K562 (cell line): ENCODE measurements around the gene IFT81. TPM values are rescaled to one million over a fixed set of nuclear protein-coding genes. Genes with fewer than 3 reads are reported as not detected.

ENCODE experiments used
- ATAC-seq: fragments of 200-7000 bp; cut with Tn5 transposase; 3 replicates; pipeline ENCODE4 v1.9.1; 2020; ENCODE audit warnings: moderate library complexity
- BruUV-seq: library from RNA; stranded (reverse); fragments of 400-500 nt; replicated peaks from 2 replicates; lab custom pipeline; 2021; lab: Mats Ljungman, UMichigan
- CTCF ChIA-PET: fragments of 300-600 bp; formaldehyde crosslinking; extraction: SDS; loops from one replicate; lab custom pipeline; 2021; ENCODE audit warnings: low intra/inter-chr PET ratio; lab: Yijun Ruan, JAX
- POLR2A ChIA-PET: fragments of 300-600, 350-650 bp; sonication (Branson Sonifier 250); formaldehyde crosslinking; extraction: SDS; loops from one replicate; lab custom pipeline; 2021; ENCODE audit warnings: antibody characterized with exemption, inconsistent platforms; lab: Yijun Ruan, JAX
- DNase-seq, 4 experiments: peaks; one replicate each; pipeline versions ENCODE4 v3.0.0 to v3.0.0-alpha.2; 2011 to 2018; ENCODE audit warnings: low spot score in 3 of 4, mixed read lengths in 3 of 4; ENCODE audit errors: extremely low read depth in 1 of 4
- FAIRE-seq: peaks from 2 replicates; lab custom pipeline; 2011; peaks lifted over from hg19 to GRCh38; lab: Jason Lieb, UNC
- H2AFZ ChIP-seq: 2 replicates; pipeline ENCODE4 v1.6.0; 2011; ENCODE audit warnings: low read depth, low read length, control low read depth, inconsistent platforms
- H3K27ac ChIP-seq: fragments of 200-600 bp; 3 replicates; pipeline ENCODE4 v1.8.0; 2011; ENCODE audit warnings: low read depth, mild to moderate bottlenecking, control low read depth, inconsistent platforms, low read length, moderate library complexity, mixed read lengths; ENCODE audit errors: extremely low read depth
- H3K27me3 ChIP-seq, 2 experiments: fragments of 300-600 bp in 1 of 2; 2 replicates in 1 of 2; 3 replicates in 1 of 2; pipeline versions ENCODE4 v1.6.0 to v1.8.0; 2011; ENCODE audit warnings: inconsistent platforms in 2 of 2, low read length in 2 of 2, mild to moderate bottlenecking in 1 of 2, mixed read lengths in 1 of 2, moderate library complexity in 1 of 2; ENCODE audit not compliant: control insufficient read depth in 2 of 2, insufficient read depth in 2 of 2
- H3K36me3 ChIP-seq: fragments of 300-600 bp; 3 replicates; pipeline ENCODE4 v1.8.0; 2011; ENCODE audit warnings: mild to moderate bottlenecking, low read length, inconsistent platforms; ENCODE audit not compliant: control insufficient read depth, insufficient read depth
- H3K4me1 ChIP-seq, 2 experiments: fragments of 200-600 bp in 1 of 2; replicated peaks in 1 of 2; 2 replicates in 1 of 2; 3 replicates in 1 of 2; pipeline versions ENCODE4 v1.5.1 to v1.8.0; 2011; ENCODE audit warnings: inconsistent platforms in 2 of 2, low read length in 2 of 2, mild to moderate bottlenecking in 1 of 2, mixed read lengths in 1 of 2, moderate library complexity in 1 of 2; ENCODE audit not compliant: control insufficient read depth in 2 of 2, insufficient read depth in 2 of 2
- H3K4me2 ChIP-seq: 2 replicates; pipeline ENCODE4 v1.6.1; 2011; ENCODE audit warnings: low read length, control low read depth, inconsistent platforms, mixed read lengths; ENCODE audit not compliant: insufficient read depth
- H3K4me3 ChIP-seq: fragments of 200-600 bp; sonication (generic), shearing (Covaris generic); 2 replicates; pipeline ENCODE4 v1.5.1; 2016; ENCODE audit warnings: control low read depth, inconsistent platforms
- H3K79me2 ChIP-seq: fragments of 200-600 bp; 3 replicates; pipeline ENCODE4 v1.8.0; 2011; ENCODE audit warnings: low read length, inconsistent platforms; ENCODE audit not compliant: control insufficient read depth, insufficient read depth
- H3K9ac ChIP-seq, 2 experiments: 2 replicates each; pipeline versions ENCODE4 v1.6.0 to v1.6.1; 2011; ENCODE audit warnings: low read depth in 2 of 2, low read length in 2 of 2, control low read depth in 1 of 2, inconsistent platforms in 1 of 2, mild to moderate bottlenecking in 1 of 2, mixed read lengths in 1 of 2; ENCODE audit not compliant: insufficient read depth in 1 of 2
- H3K9me1 ChIP-seq: one replicate; pipeline ENCODE4 v1.6.0; 2011; ENCODE audit warnings: inconsistent platforms, mild to moderate bottlenecking, low read length, moderate library complexity; ENCODE audit not compliant: control insufficient read depth, insufficient read depth
- H3K9me3 ChIP-seq: replicated peaks from 2 replicates; pipeline ENCODE4 v1.5.1; 2011; ENCODE audit warnings: low read depth, low read length, inconsistent platforms; ENCODE audit not compliant: control insufficient read depth, insufficient read depth
- H4K20me1 ChIP-seq: replicated peaks from 2 replicates; pipeline ENCODE4 v1.6.1; 2011; ENCODE audit warnings: low read length, inconsistent platforms, mixed read lengths; ENCODE audit not compliant: control insufficient read depth, insufficient read depth
- CEBPB ChIP-seq: fragments of 450-650 bp; IDR thresholded peaks from 2 replicates; pipeline ENCODE4 v1.6.1; 2016; ENCODE audit warnings: missing genetic modification characterization, missing compliant biosample characterization
- CEBPG ChIP-seq, 3 experiments: fragments of 200-800 bp in 1 of 3; sonication (Bioruptor generic) in 1 of 3; sonication (generic) in 1 of 3; formaldehyde crosslinking in 1 of 3; IDR thresholded peaks in 2 of 3; conservative IDR thresholded peaks in 1 of 3; 2 replicates each; pipeline versions ENCODE4 v1.6.1 to v1.8.0; 2016 to 2022; ENCODE audit warnings: missing compliant biosample characterization in 2 of 3, missing genetic modification characterization in 2 of 3, mild to moderate bottlenecking in 1 of 3, missing genetic modification reagents in 1 of 3
- TEAD4 ChIP-seq, 2 experiments: sonication (generic) in 1 of 2; formaldehyde crosslinking in 1 of 2; IDR thresholded peaks; 2 replicates each; pipeline versions ENCODE4 v1.6.1 to v1.8.0; 2012 to 2022; ENCODE audit warnings: borderline replicate concordance in 1 of 2, inconsistent platforms in 1 of 2, low read length in 1 of 2, mild to moderate bottlenecking in 1 of 2, missing genetic modification reagents in 1 of 2
- WGBS: fragments of 100-300 bp; shearing (Covaris generic); methylation state at CpG from one replicate; pipeline ENCODE4 v1.1.6; 2016; ENCODE audit warnings: low coverage, mixed read lengths; ENCODE audit not compliant: insufficient coverage; ENCODE audit errors: missing lambda C conversion rate; 5-methylcytosine and 5-hydroxymethylcytosine counted together
- in situ Hi-C: fragments of 300-500 bp; cut with MboI; formaldehyde crosslinking; loops from 4 replicates; pipeline ENCODE4 v1.15.0; 2018; ENCODE audit warnings: inconsistent platforms, mixed read lengths
- intact Hi-C: fragments of 100-400 bp; cut with micrococcal nuclease; formaldehyde crosslinking; loops from 2 replicates; pipeline ENCODE4 v1.14.2; 2022
- polyA plus RNA-seq, 8 experiments: library from polyadenylated mRNA; depleted of rRNA in 4 of 8; stranded (reverse) in 5 of 8; unstranded in 3 of 8; fragments of >200 nt; fragmentation: Nextera tagmentation in 2 of 8; fragmentation: Illumina TruSeq in 1 of 8; extraction: Ambion mirVana in 2 of 8; extraction: Trizol in 1 of 8; gene quantifications; 2 replicates each; pipeline versions ENCODE4 v1.2.1 to v1.2.3, GENCODE V29; 2011 to 2014; ENCODE audit warnings: inconsistent platforms in 1 of 8, missing spikeins in 1 of 8
- total RNA-seq, 7 experiments: library from RNA; depleted of rRNA in 6 of 7; stranded (reverse); fragments of >200 nt in 6 of 7; fragmentation: Illumina TruSeq in 2 of 7; extraction: Trizol in 2 of 7; gene quantifications; 2 replicates each; pipeline versions ENCODE4 v1.2.1 to v1.2.3, GENCODE V29; 2011 to 2021; ENCODE audit warnings: low replicate concordance in 1 of 7
- TF ChIP-seq, protein P1 (sequence below), 2 experiments: fragments of 450-650 bp in 1 of 2; sonication (generic) in 1 of 2; formaldehyde crosslinking in 1 of 2; IDR thresholded peaks in 1 of 2; conservative IDR thresholded peaks in 1 of 2; 2 replicates each; pipeline versions ENCODE4 v1.6.1 to v1.8.1; 2016 to 2023; ENCODE audit warnings: mild to moderate bottlenecking in 2 of 2, moderate library complexity in 2 of 2, inconsistent platforms in 1 of 2, missing genetic modification reagents in 1 of 2

The IFT81 gene
- total and polyA plus RNA-seq, 9 of the 15 experiments (the other 6 are each of a cell fraction or from before 2014, with no cell fraction given), result 2.8 to 11.9 (median 7.9) TPM

DNA sequence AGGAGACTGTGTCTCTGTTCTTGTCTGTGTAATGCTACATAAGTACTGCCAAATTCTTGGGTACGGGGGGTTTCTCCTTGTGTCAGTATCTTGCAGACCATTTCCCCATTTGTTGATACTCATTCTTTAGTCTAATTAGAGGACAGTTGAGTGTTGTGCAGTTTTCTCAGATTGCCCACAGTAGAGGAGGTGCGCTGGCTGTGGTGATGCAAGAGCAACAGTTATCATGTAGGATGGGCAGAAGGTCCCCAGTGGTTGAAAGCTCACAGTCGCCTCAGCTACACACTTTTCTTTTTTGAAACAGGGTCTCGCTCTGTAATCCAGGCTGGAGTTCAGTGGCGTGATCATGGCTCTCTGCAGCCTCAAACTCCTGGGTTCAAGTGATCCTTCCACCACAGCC, 119.1 kb downstream of the IFT81 start:
- ChIA-PET POLR2A (interaction anchor here (0.6 to 1.4 kb wide), 2 partner anchors 14 to 332 kb away, joined by 3 to 4 read pairs; no protein-coding TSS in a partner anchor), CTCF (no interaction called here)
- ATAC-seq (peak; percentile 55; the same call in 2 of the 3 replicates), FAIRE-seq (no peak), DNase-seq (no peak)
- no peaks in the 10 kb centered on the region for H3K36me3 ChIP-seq
- BruUV-seq, result no TSS peak
- H3K9ac ChIP-seq, result no peak overlapping the region
- no peaks in the 10 kb centered on the region for H3K9me3 ChIP-seq
- H3K27me3 ChIP-seq, result no peaks in the 10 kb centered on the region; a peak in 1 of 5 replicates
- no peaks in the 10 kb centered on the region for H4K20me1 ChIP-seq
- H3K79me2 ChIP-seq, result no peaks in the 10 kb centered on the region
- WGBS, result 37% methylated on average over 5 of the region's 5 CpGs
- H3K4me1 ChIP-seq, result peaks cover 4 to 5% of the 10 kb centered on the region in 2 experiments; a peak in 3 of 5 replicates
- no peak overlapping the region for H3K27ac ChIP-seq
- H3K4me2 ChIP-seq, result no peak overlapping the region
- H3K4me3 ChIP-seq, result no peak overlapping the region
- no peak overlapping the region for H2AFZ ChIP-seq
- no peaks in the 10 kb centered on the region for H3K9me1 ChIP-seq
- TF ChIP-seq, protein P1, sequence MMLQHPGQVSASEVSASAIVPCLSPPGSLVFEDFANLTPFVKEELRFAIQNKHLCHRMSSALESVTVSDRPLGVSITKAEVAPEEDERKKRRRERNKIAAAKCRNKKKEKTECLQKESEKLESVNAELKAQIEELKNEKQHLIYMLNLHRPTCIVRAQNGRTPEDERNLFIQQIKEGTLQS (IDR thresholded peaks at IDR 0.05), result peak; percentile 61
- TF ChIP-seq, protein P1 (CRISPR knock-in tag; conservative IDR thresholded peaks at IDR 0.05), result no peak
- no peak for TF ChIP-seq TEAD4 (IDR thresholded peaks at IDR 0.05; ENCODE audit: low read length)
- TF ChIP-seq TEAD4 (CRISPR knock-in tag; IDR thresholded peaks at IDR 0.05; ENCODE audit: borderline replicate concordance), result no peak
- peak; percentile 39; the same call in 1 of the 2 replicates for TF ChIP-seq CEBPB
- peak; percentile 40; the same call in 1 of the 2 replicates for TF ChIP-seq CEBPG (CRISPR knock-in tag; IDR thresholded peaks at IDR 0.05)
- TF ChIP-seq CEBPG (tag; conservative IDR thresholded peaks at IDR 0.05 in 1 of 2, IDR thresholded peaks at IDR 0.05 in 1 of 2), result no peak
- intact Hi-C loops, result no loop called here
- in situ Hi-C loops, result no loop called here
